ENCODE data around the gene TRPT1.

TRPT1 gene

DNA sequence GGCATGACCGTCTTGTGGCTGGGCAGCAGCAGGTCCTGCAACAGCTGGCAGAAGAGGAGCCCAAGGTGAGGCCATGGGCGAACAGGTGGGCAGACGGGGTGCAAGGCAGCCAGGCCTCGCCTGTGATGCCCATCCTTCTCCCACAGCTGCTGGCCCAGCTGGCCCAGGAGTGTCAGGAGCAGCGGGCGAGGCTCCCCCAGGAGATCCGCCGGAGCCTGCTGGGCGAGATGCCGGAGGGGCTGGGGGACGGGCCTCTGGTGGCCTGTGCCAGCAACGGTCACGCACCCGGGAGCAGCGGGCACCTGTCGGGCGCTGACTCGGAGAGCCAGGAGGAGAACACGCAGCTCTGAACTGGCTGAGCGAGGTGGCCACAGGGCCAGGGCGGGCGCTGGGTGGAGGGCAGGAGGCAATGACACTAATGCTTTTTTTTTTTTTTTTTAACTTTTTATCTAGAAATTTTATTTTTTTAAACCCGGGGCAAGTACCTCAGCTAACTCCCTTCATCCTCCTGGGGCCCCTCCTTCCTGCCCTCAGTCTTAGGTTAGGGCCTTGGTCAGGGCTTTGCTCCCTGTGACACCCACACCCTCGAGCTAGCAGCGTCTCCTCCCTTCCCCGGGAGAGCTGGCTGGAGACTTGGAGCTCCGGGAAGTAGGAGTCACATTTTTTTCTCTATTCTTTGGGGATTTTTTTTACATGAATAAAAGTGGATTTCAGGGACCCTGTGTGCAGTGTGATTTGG lies 41.4 kb upstream of the TRPT1 start:
- in situ Hi-C loops (cut with MboI; ENCODE audit: low sequenced_read_pairs, unreplicated experiment), result no loop called here

DNA sequence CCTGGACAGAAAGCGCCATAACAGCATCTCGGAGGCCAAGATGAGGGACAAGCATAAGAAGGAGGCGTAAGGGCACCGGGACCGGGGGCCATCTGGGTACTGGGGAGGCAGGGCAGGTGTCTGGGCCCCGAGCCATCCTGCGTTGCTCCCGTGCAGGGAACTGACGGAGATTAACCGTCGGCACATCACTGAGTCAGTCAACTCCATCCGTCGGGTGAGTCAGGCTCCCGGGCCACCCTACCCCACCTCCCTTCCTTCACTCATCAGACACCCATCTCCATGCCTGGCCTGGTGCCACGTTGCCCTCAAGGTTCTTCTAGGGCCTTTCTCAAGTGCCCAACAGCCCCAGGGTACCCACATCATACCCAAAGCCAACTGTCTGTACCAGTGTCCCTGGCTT lies 40.4 kb upstream of the TRPT1 start:
- in situ Hi-C loops (cut with MboI; ENCODE audit: low sequenced_read_pairs, unreplicated experiment), result no loop called here
- TF ChIP-seq, protein P1, sequence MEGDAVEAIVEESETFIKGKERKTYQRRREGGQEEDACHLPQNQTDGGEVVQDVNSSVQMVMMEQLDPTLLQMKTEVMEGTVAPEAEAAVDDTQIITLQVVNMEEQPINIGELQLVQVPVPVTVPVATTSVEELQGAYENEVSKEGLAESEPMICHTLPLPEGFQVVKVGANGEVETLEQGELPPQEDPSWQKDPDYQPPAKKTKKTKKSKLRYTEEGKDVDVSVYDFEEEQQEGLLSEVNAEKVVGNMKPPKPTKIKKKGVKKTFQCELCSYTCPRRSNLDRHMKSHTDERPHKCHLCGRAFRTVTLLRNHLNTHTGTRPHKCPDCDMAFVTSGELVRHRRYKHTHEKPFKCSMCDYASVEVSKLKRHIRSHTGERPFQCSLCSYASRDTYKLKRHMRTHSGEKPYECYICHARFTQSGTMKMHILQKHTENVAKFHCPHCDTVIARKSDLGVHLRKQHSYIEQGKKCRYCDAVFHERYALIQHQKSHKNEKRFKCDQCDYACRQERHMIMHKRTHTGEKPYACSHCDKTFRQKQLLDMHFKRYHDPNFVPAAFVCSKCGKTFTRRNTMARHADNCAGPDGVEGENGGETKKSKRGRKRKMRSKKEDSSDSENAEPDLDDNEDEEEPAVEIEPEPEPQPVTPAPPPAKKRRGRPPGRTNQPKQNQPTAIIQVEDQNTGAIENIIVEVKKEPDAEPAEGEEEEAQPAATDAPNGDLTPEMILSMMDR (IDR thresholded peaks at IDR 0.05; ENCODE audit: borderline replicate concordance, control extremely low read depth, extremely low read depth, insufficient read depth, missing control alignments), result no peak
- no peak for DNase-seq (ENCODE audit: low spot score)

More for the DNA sequence above, 41.4 kb upstream of the TRPT1 start:
- TF ChIP-seq, protein P1 (IDR thresholded peaks at IDR 0.05; ENCODE audit: borderline replicate concordance, control extremely low read depth, extremely low read depth, insufficient read depth, missing control alignments), result no peak
- DNase-seq (ENCODE audit: low spot score), result no peak

DNA sequence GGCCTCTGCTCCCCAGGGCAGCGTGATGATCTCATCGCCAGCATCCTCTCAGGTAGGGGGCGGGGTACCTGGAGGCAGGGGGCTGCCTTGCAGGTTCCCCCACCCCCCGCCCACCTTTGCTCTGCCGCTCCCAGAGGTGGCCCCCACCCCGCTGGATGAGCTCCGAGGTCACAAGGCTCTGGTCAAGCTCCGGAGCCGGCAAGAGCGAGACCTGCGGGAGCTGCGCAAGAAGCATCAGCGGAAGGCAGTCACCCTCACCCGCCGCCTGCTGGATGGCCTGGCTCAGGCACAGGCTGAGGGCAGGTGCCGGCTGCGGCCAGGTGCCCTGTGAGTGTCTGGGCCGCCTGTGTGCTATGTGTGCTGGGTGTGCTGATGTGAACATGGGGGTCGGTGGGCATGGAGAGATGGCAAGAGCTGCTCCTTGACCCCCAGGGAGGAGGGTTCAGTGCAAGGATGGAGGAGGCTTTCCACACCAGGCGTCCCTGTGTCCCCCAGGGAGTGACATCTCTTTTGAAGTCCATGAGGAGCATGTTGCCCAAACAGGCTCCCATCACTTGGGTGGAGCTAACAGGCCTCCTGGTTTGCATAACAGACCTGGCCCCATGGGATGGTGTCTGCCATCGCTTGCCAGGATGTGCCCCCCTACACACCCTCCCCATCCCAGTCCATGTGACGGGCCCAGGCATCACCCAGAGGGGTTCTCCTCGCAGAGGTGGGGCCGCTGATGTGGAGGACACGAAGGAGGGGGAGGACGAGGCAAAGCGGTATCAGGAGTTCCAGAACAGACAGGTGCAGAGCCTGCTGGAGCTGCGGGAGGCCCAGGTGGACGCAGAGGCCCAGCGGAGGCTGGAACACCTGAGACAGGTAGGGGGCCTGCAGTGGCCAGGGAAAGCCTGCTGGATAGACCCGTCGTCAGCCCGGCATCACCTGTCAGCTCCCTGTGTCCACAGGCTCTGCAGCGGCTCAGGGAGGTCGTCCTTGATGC lies 39.5 kb upstream of the TRPT1 start:
- in situ Hi-C loops (cut with MboI; ENCODE audit: low sequenced_read_pairs, unreplicated experiment), result no loop called here
- DNase-seq (ENCODE audit: low spot score), result no peak
- TF ChIP-seq, protein P1 (IDR thresholded peaks at IDR 0.05; ENCODE audit: borderline replicate concordance, control extremely low read depth, extremely low read depth, insufficient read depth, missing control alignments), result no peak

DNA sequence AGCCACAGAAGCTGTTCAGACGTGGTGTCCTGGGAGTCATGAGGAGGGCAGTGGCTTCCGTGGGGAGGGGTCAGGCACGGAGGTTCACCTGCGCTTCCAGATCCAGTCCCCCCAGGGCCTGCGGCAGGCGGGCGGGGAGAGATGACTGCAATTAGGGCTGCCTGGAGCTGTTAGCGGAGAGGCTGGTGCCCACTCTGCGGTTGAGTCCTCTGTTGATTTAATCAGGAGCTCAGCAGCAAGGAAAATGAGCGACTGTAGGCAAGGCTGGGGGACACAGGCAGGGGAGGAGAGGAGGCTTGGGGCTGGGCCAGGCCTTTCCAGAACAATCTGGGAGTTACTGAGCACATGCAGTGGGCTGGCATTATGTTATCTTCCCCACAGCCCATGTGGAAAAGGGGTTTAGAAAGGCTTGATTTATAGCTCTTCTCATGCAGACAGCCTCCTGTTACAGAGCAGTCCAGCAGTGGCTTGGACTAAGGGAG lies 38.4 kb upstream of the TRPT1 start:
- in situ Hi-C loops (cut with MboI; ENCODE audit: low sequenced_read_pairs, unreplicated experiment), result no loop called here
- TF ChIP-seq, protein P1 (IDR thresholded peaks at IDR 0.05; ENCODE audit: borderline replicate concordance, control extremely low read depth, extremely low read depth, insufficient read depth, missing control alignments), result no peak
- DNase-seq (ENCODE audit: low spot score), result no peak

DNA sequence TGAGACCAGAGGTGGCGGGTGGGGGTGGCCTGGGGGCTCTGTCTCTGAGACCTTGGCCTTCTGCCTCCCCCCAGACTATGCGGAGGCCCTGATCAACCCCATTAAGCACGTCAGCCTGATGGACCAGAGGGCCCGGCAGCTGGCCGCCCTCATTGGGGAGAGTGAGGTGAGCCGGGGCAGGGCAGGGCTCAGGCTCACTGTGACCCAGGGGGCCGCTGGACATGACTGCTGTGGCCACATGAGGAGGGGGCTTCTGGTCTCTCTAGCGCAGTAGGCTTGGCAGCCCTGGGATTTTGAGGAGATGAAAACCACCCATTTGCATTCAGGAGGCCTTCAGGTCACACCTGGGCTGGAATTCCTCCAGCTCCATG lies 37.9 kb upstream of the TRPT1 start:
- in situ Hi-C loops (cut with MboI; ENCODE audit: low sequenced_read_pairs, unreplicated experiment), result no loop called here
- DNase-seq (ENCODE audit: low spot score), result no peak
- TF ChIP-seq, protein P1 (IDR thresholded peaks at IDR 0.05; ENCODE audit: borderline replicate concordance, control extremely low read depth, extremely low read depth, insufficient read depth, missing control alignments), result no peak
